GM23338 (cell line): Measurements from ENCODE around the gene CACNA1D.

Experiments
- EZH2 ChIP-seq: fragments of 200-600 bp; sonication (generic); IDR thresholded peaks from one replicate; pipeline ENCODE4 v1.8.0; 2017; ENCODE audit warnings: antibody characterized with exemption, mild to moderate bottlenecking, low read depth; ENCODE audit not compliant: unreplicated experiment
- EZH2phosphoT487 ChIP-seq: fragments of 200-600 bp; sonication (generic); IDR thresholded peaks from one replicate; pipeline ENCODE4 v1.8.1; 2018; ENCODE audit warnings: antibody characterized with exemption; ENCODE audit not compliant: unreplicated experiment
- TF ChIP-seq, protein P1 (sequence below), 2 experiments: fragments of 200-600 bp in 1 of 2; sonication (generic) in 1 of 2; conservative IDR thresholded peaks; 2 replicates each; pipeline versions ENCODE4 v1.5.1 to v1.6.1; 2016 to 2017; ENCODE audit warnings: antibody characterized with exemption in 2 of 2, low read depth in 2 of 2, mild to moderate bottlenecking in 2 of 2, moderate library complexity in 1 of 2
- TF ChIP-seq, protein P2 (sequence below): IDR thresholded peaks from one replicate; pipeline ENCODE4 v1.6.1; 2018; ENCODE audit warnings: antibody characterized with exemption; ENCODE audit not compliant: unreplicated experiment

- TF ChIP-seq EZH2phosphoT487 (no peak), EZH2 (no peak)
- TF ChIP-seq, protein P1, sequence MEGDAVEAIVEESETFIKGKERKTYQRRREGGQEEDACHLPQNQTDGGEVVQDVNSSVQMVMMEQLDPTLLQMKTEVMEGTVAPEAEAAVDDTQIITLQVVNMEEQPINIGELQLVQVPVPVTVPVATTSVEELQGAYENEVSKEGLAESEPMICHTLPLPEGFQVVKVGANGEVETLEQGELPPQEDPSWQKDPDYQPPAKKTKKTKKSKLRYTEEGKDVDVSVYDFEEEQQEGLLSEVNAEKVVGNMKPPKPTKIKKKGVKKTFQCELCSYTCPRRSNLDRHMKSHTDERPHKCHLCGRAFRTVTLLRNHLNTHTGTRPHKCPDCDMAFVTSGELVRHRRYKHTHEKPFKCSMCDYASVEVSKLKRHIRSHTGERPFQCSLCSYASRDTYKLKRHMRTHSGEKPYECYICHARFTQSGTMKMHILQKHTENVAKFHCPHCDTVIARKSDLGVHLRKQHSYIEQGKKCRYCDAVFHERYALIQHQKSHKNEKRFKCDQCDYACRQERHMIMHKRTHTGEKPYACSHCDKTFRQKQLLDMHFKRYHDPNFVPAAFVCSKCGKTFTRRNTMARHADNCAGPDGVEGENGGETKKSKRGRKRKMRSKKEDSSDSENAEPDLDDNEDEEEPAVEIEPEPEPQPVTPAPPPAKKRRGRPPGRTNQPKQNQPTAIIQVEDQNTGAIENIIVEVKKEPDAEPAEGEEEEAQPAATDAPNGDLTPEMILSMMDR (conservative IDR thresholded peaks at IDR 0.05; ENCODE audit: low read depth in 2 of 2): no peak
- TF ChIP-seq, protein P2, sequence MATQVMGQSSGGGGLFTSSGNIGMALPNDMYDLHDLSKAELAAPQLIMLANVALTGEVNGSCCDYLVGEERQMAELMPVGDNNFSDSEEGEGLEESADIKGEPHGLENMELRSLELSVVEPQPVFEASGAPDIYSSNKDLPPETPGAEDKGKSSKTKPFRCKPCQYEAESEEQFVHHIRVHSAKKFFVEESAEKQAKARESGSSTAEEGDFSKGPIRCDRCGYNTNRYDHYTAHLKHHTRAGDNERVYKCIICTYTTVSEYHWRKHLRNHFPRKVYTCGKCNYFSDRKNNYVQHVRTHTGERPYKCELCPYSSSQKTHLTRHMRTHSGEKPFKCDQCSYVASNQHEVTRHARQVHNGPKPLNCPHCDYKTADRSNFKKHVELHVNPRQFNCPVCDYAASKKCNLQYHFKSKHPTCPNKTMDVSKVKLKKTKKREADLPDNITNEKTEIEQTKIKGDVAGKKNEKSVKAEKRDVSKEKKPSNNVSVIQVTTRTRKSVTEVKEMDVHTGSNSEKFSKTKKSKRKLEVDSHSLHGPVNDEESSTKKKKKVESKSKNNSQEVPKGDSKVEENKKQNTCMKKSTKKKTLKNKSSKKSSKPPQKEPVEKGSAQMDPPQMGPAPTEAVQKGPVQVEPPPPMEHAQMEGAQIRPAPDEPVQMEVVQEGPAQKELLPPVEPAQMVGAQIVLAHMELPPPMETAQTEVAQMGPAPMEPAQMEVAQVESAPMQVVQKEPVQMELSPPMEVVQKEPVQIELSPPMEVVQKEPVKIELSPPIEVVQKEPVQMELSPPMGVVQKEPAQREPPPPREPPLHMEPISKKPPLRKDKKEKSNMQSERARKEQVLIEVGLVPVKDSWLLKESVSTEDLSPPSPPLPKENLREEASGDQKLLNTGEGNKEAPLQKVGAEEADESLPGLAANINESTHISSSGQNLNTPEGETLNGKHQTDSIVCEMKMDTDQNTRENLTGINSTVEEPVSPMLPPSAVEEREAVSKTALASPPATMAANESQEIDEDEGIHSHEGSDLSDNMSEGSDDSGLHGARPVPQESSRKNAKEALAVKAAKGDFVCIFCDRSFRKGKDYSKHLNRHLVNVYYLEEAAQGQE: no peak
These were observed 331.6 kb downstream of the CACNA1D start for GRCh38 chr3:53826048-53826447.
